ENCODE measurements around the gene SNCA.

SNCA gene

GRCh38 chr4:89762311-89762710 is 74.7 kb downstream of the SNCA start:
- no peaks in the 10 kb centered on the region for H3K36me3 ChIP-seq (ENCODE audit: control insufficient read depth in 5 of 5, insufficient read depth in 5 of 5, low read length in 5 of 5)
- H3K4me1 ChIP-seq (ENCODE audit: control insufficient read depth in 5 of 5, insufficient read depth in 5 of 5, low read length in 5 of 5): peaks cover 0 to 12% (median 0%) of the 10 kb centered on the region in 5 donors
- no peak overlapping the region for H3K4me3 ChIP-seq (ENCODE audit: low read depth in 1 of 5, low read length in 5 of 5)
- H3K9ac ChIP-seq (ENCODE audit: low read length in 5 of 5): no peak overlapping the region
- no peaks in the 10 kb centered on the region for H3K27me3 ChIP-seq (ENCODE audit: control insufficient read depth in 5 of 5, insufficient read depth in 4 of 5, low read length in 5 of 5)
- no peak overlapping the region for H3K27ac ChIP-seq (ENCODE audit: low read depth, low read length)
- H3K9me3 ChIP-seq (ENCODE audit: control insufficient read depth in 5 of 5, low read length in 5 of 5): no peaks in the 10 kb centered on the region

GRCh38 chr4:89759426-89759825 is 77.5 kb downstream of the SNCA start:
- Histone ChIP-seq H3K27ac (ENCODE audit: low read depth, low read length) (no peak overlapping the region), H3K36me3 (ENCODE audit: control insufficient read depth in 5 of 5, insufficient read depth in 5 of 5, low read length in 5 of 5) (no peaks in the 10 kb centered on the region), H3K27me3 (ENCODE audit: control insufficient read depth in 5 of 5, insufficient read depth in 4 of 5, low read length in 5 of 5) (no peaks in the 10 kb centered on the region), H3K4me3 (ENCODE audit: low read depth in 1 of 5, low read length in 5 of 5) (no peak overlapping the region), H3K4me1 (ENCODE audit: control insufficient read depth in 5 of 5, insufficient read depth in 5 of 5, low read length in 5 of 5) (no peaks in the 10 kb centered on the region), H3K9me3 (ENCODE audit: control insufficient read depth in 5 of 5, low read length in 5 of 5) (no peaks in the 10 kb centered on the region), H3K9ac (ENCODE audit: low read length in 5 of 5) (no peak overlapping the region)

GRCh38 chr4:89757154-89757719 is 79.7 kb downstream of the SNCA start:
- H3K4me1 ChIP-seq (ENCODE audit: control insufficient read depth in 5 of 5, insufficient read depth in 5 of 5, low read length in 5 of 5): no peaks in the 10 kb centered on the region
- H3K9ac ChIP-seq (ENCODE audit: low read length in 5 of 5): no peak overlapping the region
- no peaks in the 10 kb centered on the region for H3K27me3 ChIP-seq (ENCODE audit: control insufficient read depth in 5 of 5, insufficient read depth in 4 of 5, low read length in 5 of 5)
- H3K36me3 ChIP-seq (ENCODE audit: control insufficient read depth in 5 of 5, insufficient read depth in 5 of 5, low read length in 5 of 5): no peaks in the 10 kb centered on the region
- no peak overlapping the region for H3K27ac ChIP-seq (ENCODE audit: low read depth, low read length)
- H3K9me3 ChIP-seq (ENCODE audit: control insufficient read depth in 5 of 5, low read length in 5 of 5): no peaks in the 10 kb centered on the region
- no peak overlapping the region for H3K4me3 ChIP-seq (ENCODE audit: low read depth in 1 of 5, low read length in 5 of 5)

- H3K27me3 ChIP-seq (ENCODE audit: control insufficient read depth in 5 of 5, insufficient read depth in 4 of 5, low read length in 5 of 5): no peaks in the 10 kb centered on the region
- H3K36me3 ChIP-seq (ENCODE audit: control insufficient read depth in 5 of 5, insufficient read depth in 5 of 5, low read length in 5 of 5): no peaks in the 10 kb centered on the region
- no peak overlapping the region for H3K9ac ChIP-seq (ENCODE audit: low read length in 5 of 5)
- H3K9me3 ChIP-seq (ENCODE audit: control insufficient read depth in 5 of 5, low read length in 5 of 5): no peaks in the 10 kb centered on the region
- no peak overlapping the region for H3K27ac ChIP-seq (ENCODE audit: low read depth, low read length)
- no peak overlapping the region for H3K4me3 ChIP-seq (ENCODE audit: low read depth in 1 of 5, low read length in 5 of 5)
- no peaks in the 10 kb centered on the region for H3K4me1 ChIP-seq (ENCODE audit: control insufficient read depth in 5 of 5, insufficient read depth in 5 of 5, low read length in 5 of 5)
Observed at GRCh38 chr4:89755220-89755619, 81.7 kb downstream of the SNCA start.

GRCh38 chr4:89754531-89754930 is 82.4 kb downstream of the SNCA start:
- Histone ChIP-seq H3K36me3 (ENCODE audit: control insufficient read depth in 5 of 5, insufficient read depth in 5 of 5, low read length in 5 of 5) (no peaks in the 10 kb centered on the region), H3K4me3 (ENCODE audit: low read depth in 1 of 5, low read length in 5 of 5) (no peak overlapping the region), H3K4me1 (ENCODE audit: control insufficient read depth in 5 of 5, insufficient read depth in 5 of 5, low read length in 5 of 5) (no peaks in the 10 kb centered on the region), H3K9ac (ENCODE audit: low read length in 5 of 5) (no peak overlapping the region), H3K9me3 (ENCODE audit: control insufficient read depth in 5 of 5, low read length in 5 of 5) (no peaks in the 10 kb centered on the region), H3K27ac (ENCODE audit: low read depth, low read length) (no peak overlapping the region), H3K27me3 (ENCODE audit: control insufficient read depth in 5 of 5, insufficient read depth in 4 of 5, low read length in 5 of 5) (no peaks in the 10 kb centered on the region)

GRCh38 chr4:89753601-89754066 is 83.3 kb downstream of the SNCA start:
- no peak overlapping the region for H3K9ac ChIP-seq (ENCODE audit: low read length in 5 of 5)
- H3K36me3 ChIP-seq (ENCODE audit: control insufficient read depth in 5 of 5, insufficient read depth in 5 of 5, low read length in 5 of 5): no peaks in the 10 kb centered on the region
- H3K27ac ChIP-seq (ENCODE audit: low read depth, low read length): no peak overlapping the region
- H3K9me3 ChIP-seq (ENCODE audit: control insufficient read depth in 5 of 5, low read length in 5 of 5): no peaks in the 10 kb centered on the region
- no peaks in the 10 kb centered on the region for H3K27me3 ChIP-seq (ENCODE audit: control insufficient read depth in 5 of 5, insufficient read depth in 4 of 5, low read length in 5 of 5)
- no peak overlapping the region for H3K4me3 ChIP-seq (ENCODE audit: low read depth in 1 of 5, low read length in 5 of 5)
- no peaks in the 10 kb centered on the region for H3K4me1 ChIP-seq (ENCODE audit: control insufficient read depth in 5 of 5, insufficient read depth in 5 of 5, low read length in 5 of 5)

GRCh38 chr4:89752932-89753598 is 83.9 kb downstream of the SNCA start:
- Histone ChIP-seq H3K4me3 (ENCODE audit: low read depth in 1 of 5, low read length in 5 of 5) (no peak overlapping the region), H3K4me1 (ENCODE audit: control insufficient read depth in 5 of 5, insufficient read depth in 5 of 5, low read length in 5 of 5) (no peaks in the 10 kb centered on the region), H3K27ac (ENCODE audit: low read depth, low read length) (no peak overlapping the region)

GRCh38 chr4:89751416-89751815 is 85.5 kb downstream of the SNCA start:
- Histone ChIP-seq H3K27me3 (ENCODE audit: control insufficient read depth in 5 of 5, insufficient read depth in 4 of 5, low read length in 5 of 5) (no peaks in the 10 kb centered on the region), H3K9ac (ENCODE audit: low read length in 5 of 5) (no peak overlapping the region), H3K36me3 (ENCODE audit: control insufficient read depth in 5 of 5, insufficient read depth in 5 of 5, low read length in 5 of 5) (no peaks in the 10 kb centered on the region), H3K9me3 (ENCODE audit: control insufficient read depth in 5 of 5, low read length in 5 of 5) (no peaks in the 10 kb centered on the region), H3K27ac (ENCODE audit: low read depth, low read length) (no peak overlapping the region), H3K4me1 (ENCODE audit: control insufficient read depth in 5 of 5, insufficient read depth in 5 of 5, low read length in 5 of 5) (no peaks in the 10 kb centered on the region), H3K4me3 (ENCODE audit: low read depth in 1 of 5, low read length in 5 of 5) (no peak overlapping the region)

More at GRCh38 chr4:89752932-89753598, 83.9 kb downstream of the SNCA start:
- Histone ChIP-seq H3K9me3 (ENCODE audit: control insufficient read depth in 5 of 5, low read length in 5 of 5) (no peaks in the 10 kb centered on the region), H3K9ac (ENCODE audit: low read length in 5 of 5) (no peak overlapping the region), H3K36me3 (ENCODE audit: control insufficient read depth in 5 of 5, insufficient read depth in 5 of 5, low read length in 5 of 5) (no peaks in the 10 kb centered on the region), H3K27me3 (ENCODE audit: control insufficient read depth in 5 of 5, insufficient read depth in 4 of 5, low read length in 5 of 5) (no peaks in the 10 kb centered on the region)

GRCh38 chr4:89746377-89746776 is 90.6 kb downstream of the SNCA start:
- Histone ChIP-seq H3K9ac (ENCODE audit: low read length in 5 of 5) (no peak overlapping the region), H3K9me3 (ENCODE audit: control insufficient read depth in 5 of 5, low read length in 5 of 5) (no peaks in the 10 kb centered on the region), H3K27me3 (ENCODE audit: control insufficient read depth in 5 of 5, insufficient read depth in 4 of 5, low read length in 5 of 5) (no peaks in the 10 kb centered on the region), H3K4me1 (ENCODE audit: control insufficient read depth in 5 of 5, insufficient read depth in 5 of 5, low read length in 5 of 5) (no peaks in the 10 kb centered on the region), H3K4me3 (ENCODE audit: low read depth in 1 of 5, low read length in 5 of 5) (no peak overlapping the region), H3K36me3 (ENCODE audit: control insufficient read depth in 5 of 5, insufficient read depth in 5 of 5, low read length in 5 of 5) (no peaks in the 10 kb centered on the region), H3K27ac (ENCODE audit: low read depth, low read length) (no peak overlapping the region)

GRCh38 chr4:89745708-89746107 is 91.3 kb downstream of the SNCA start:
- H3K4me3 ChIP-seq (ENCODE audit: low read depth in 1 of 5, low read length in 5 of 5): no peak overlapping the region
- no peaks in the 10 kb centered on the region for H3K9me3 ChIP-seq (ENCODE audit: control insufficient read depth in 5 of 5, low read length in 5 of 5)
- H3K4me1 ChIP-seq (ENCODE audit: control insufficient read depth in 5 of 5, insufficient read depth in 5 of 5, low read length in 5 of 5): no peaks in the 10 kb centered on the region
- no peak overlapping the region for H3K27ac ChIP-seq (ENCODE audit: low read depth, low read length)
- H3K9ac ChIP-seq (ENCODE audit: low read length in 5 of 5): no peak overlapping the region
- no peaks in the 10 kb centered on the region for H3K27me3 ChIP-seq (ENCODE audit: control insufficient read depth in 5 of 5, insufficient read depth in 4 of 5, low read length in 5 of 5)
- H3K36me3 ChIP-seq (ENCODE audit: control insufficient read depth in 5 of 5, insufficient read depth in 5 of 5, low read length in 5 of 5): no peaks in the 10 kb centered on the region
